GM19035 (cell line): ENCODE results near the gene ADAD1.

Source experiments
- ATAC-seq: cut with Tn5 transposase; IDR thresholded peaks from one replicate; pipeline ENCODE4 v1.9.1; 2021; ENCODE audit not compliant: unreplicated experiment

The ADAD1 gene

DNA sequence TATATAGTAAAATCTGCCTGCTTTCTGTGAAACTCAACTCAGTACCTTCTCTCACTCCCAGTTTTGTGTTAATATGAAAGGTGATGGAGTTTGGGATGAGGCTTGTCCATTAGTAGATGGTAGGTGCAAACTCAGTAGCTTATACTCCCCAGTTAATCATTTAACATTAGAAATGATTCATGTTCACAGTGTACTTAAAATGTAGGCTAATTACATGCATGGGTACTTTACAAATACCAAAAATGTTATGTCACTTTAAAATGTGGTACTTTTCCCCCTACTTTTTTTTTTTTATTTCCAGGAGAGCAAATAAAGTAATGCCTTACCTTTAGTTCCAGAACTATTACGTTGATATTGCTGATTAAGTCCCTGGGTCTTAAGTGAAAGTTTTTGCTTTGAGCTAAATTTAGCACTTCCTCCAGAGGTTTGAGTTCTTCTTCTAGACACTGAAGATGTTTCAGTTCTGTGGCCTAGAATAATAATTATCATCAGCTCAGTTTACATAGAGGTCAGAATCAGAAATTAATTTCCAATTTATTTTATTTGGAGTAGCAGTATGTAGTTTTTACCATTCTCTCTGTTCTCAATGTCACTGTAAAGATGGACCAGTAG lies 74.7 kb downstream of the ADAD1 start:
- no peak for ATAC-seq

DNA sequence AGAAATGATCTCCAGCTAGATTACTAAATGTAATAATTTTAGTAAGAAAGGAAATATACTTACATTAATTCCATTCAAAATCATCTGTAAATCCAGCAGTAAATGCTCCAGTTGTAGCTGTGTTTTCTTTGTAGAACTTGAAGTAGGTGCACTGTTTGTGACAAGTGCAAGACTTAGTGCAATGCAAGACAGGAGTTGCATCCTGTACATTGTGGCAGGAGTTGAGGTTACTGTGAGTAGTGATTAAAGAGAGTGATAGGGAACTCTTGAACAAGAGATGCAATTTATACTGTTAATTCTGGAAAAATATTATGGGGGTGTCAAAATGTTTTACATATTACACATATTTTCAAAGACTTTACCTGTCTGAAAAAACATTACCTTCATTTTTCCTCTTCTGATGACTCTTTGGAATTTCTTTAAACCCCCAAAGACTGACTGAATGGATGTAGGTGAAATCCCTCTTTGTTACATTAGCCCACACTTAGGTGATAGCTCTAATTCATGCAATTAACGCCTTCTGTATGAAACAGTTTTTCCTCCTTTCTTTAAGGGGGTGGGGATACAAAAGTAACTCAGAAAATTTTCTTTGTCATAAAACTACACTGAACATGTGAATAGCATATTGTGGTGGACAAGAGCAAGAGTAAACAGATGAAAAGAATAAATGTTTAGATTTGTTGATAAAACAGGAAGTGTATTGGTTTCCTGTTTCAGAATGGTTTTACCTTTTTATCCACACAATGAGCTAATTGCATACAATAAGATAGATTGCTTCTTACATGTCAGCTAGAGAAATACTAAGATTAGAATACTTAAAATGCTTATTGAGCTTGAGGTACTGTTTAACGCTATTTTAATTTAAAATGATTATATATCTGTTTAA lies 77.7 kb downstream of the ADAD1 start, which contains the start of gene IL2:
Gene IL2 (minus strand): TSS at position 495 of the 886 bp plus-strand sequence. CDS start 285 bp downstream, at position 210.
- no peak for ATAC-seq

DNA sequence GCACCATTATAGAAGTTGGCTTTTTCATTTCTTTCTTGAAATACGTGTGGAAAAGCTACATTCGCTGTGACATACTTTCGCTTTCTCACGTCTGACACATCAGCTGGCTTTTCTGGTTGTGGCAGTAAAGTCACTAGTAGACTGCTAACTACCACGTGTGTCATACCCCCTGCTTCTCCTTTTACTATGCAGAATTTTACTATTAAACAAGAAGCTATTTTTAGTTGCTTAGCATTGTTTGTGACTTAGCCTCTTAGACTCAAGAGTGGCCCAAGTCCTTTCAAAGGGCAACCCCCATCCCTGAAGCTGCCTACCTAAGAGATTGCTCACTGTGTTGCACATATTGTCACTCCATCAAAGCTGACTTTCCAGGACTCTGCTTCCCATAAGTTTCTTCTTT lies 79.8 kb downstream of the ADAD1 start:
- ATAC-seq = peak; percentile 82

DNA sequence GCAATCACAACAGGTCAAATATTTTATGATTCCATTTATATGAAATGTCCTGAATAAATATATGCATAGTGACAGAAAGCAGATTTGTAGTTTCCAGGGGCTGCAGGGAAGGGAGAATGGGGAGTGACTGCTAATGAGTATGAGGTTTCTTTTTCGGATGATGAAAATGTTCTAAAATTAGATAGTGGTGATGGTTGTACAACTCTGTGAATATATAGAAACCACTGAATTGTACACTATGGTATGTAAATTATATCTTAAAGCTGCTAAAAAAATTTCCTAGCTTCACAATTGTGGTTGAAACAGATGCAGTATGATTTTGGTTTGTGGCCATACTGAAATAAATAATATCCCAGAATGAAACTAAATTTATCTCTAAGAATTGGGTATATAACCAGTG lies 90.6 kb downstream of the ADAD1 start:
- no peak for ATAC-seq

DNA sequence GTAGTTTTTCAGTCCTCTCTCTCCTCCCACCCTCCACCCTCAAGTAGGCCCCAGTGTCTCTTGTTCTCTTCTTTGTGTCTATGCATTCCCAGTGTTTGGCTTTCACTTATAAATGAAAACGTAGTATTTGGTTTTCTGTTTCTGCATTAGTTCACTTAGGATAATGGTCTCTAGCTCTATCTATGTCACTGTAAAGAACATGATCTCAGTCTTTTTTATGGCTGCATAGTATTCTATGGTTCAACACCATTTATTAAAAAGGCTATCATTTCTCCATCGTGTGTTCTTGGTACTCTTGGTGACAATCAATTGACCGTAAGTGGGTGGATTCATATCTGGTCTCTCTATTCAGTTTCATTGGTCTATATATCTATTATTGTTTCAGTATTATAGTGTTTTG lies 96.4 kb downstream of the ADAD1 start:
- ATAC-seq = no peak

DNA sequence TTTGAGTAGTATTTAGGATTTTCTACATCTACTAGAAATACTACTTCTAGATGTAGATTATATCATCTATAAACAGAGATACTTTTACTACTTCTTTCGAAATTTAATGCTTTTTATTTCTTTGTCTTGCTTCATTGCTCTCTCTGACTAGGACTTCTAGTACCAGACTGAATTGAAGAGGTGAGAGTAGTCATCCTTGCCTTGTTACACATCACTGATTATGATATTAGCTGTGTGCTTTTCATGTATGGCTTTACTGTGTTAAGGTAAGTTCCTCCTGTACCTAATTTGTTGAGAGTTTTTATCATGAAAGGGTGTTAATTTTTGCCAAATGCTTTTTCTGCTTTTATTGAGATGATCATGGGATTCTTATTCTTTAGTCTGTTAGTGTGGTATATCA lies 97.3 kb downstream of the ADAD1 start:
- ATAC-seq = no peak

DNA sequence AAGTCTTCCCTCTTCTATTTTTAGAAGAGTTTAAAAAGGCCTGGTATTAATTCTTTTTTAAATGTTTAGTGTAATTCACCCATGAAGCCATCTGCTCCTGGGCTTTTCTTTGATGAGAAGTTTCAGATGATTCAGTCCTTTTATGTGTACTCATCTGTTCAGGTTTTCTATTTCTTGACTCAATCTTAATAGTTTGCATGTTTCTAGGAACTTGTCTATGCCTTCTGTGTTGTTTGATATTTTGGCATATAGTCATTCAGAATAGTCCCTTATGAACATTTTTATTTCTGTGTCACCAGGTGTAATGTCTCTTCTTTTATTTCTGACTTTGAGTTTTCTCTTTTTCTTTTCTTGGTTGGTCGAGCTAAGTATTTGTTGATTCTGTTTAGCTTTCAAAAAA lies 97.9 kb downstream of the ADAD1 start:
- no peak for ATAC-seq
